Stimulated activated effector memory CD8-positive, alpha-beta T cell treated with anti-CD3 and anti-CD28 coated beads, Interleukin-12 subunit alpha, Interleukin-12 subunit beta, amount 100 ng/mL, for 72 hours (primary cell): ENCODE data around the gene GCNT4.
A peak's percentile ranks its signal among the peaks of the same experiment; 100 is the strongest.

ENCODE experiments used
- ATAC-seq: fragments of 150-1000 bp; cut with Tn5 transposase; 2 replicates; pipeline ENCODE4 v1.10.0; 2021
- DNase-seq, 2 donors: peaks; one replicate each; pipeline ENCODE4 v3.0.0; 2021 to 2022; ENCODE audit warnings: low spot score in 2 of 2
- H3K27ac Mint-ChIP-seq: one replicate; pipeline ENCODE4 v1.8.0; 2022; ENCODE audit warnings: mild to moderate bottlenecking, mixed read lengths
- H3K36me3 Mint-ChIP-seq: one replicate; pipeline ENCODE4 v1.8.0; 2022; ENCODE audit warnings: mild to moderate bottlenecking, mixed read lengths
- H3K4me1 Mint-ChIP-seq: one replicate; pipeline ENCODE4 v1.8.0; 2022; ENCODE audit warnings: mixed read lengths
- H3K4me3 Mint-ChIP-seq: one replicate; pipeline ENCODE4 v1.8.0; 2022; ENCODE audit warnings: mild to moderate bottlenecking, mixed read lengths
- H3K9me3 Mint-ChIP-seq: one replicate; pipeline ENCODE4 v1.8.0; 2022; ENCODE audit warnings: mixed read lengths

GCNT4 gene

GRCh38 chr5:75042522-75042921, 9.8 kb downstream of the GCNT4 start:
- H3K4me3 Mint-ChIP-seq: no peak overlapping the region
- DNase-seq (no peak), ATAC-seq (no peak)
- no peaks in the 10 kb centered on the region for H3K9me3 Mint-ChIP-seq
- peaks cover 19% of the 10 kb centered on the region for H3K36me3 Mint-ChIP-seq
- H3K27ac Mint-ChIP-seq: no peak overlapping the region
- peaks cover 11% of the 10 kb centered on the region for H3K4me1 Mint-ChIP-seq

GRCh38 chr5:75040973-75041372, 11.4 kb downstream of the GCNT4 start:
- no peak for DNase-seq
- Mint-ChIP-seq H3K36me3 (peaks cover 14% of the 10 kb centered on the region), H3K4me1 (peaks cover 17% of the 10 kb centered on the region), H3K9me3 (no peaks in the 10 kb centered on the region), H3K4me3 (no peak overlapping the region), H3K27ac (no peak overlapping the region)
- ATAC-seq: no peak

- H3K36me3 Mint-ChIP-seq: peaks cover 1% of the 10 kb centered on the region
- peaks cover 34% of the 10 kb centered on the region for H3K4me1 Mint-ChIP-seq
- H3K27ac Mint-ChIP-seq: no peak overlapping the region
- no peaks in the 10 kb centered on the region for H3K9me3 Mint-ChIP-seq
- ATAC-seq (peak; percentile 88), DNase-seq (no peak)
- H3K4me3 Mint-ChIP-seq: no peak overlapping the region
These were observed 15.3 kb downstream of the GCNT4 start for GRCh38 chr5:75037106-75037505.

GRCh38 chr5:75034137-75034739, 18.1 kb downstream of the GCNT4 start:
- DNase-seq: no peak
- Mint-ChIP-seq H3K36me3 (no peaks in the 10 kb centered on the region), H3K27ac (no peak overlapping the region), H3K4me1 (peaks cover 36% of the 10 kb centered on the region), H3K4me3 (no peak overlapping the region), H3K9me3 (no peaks in the 10 kb centered on the region)
- ATAC-seq: peak; percentile 77

GRCh38 chr5:75031366-75031765, 21.0 kb downstream of the GCNT4 start:
- Mint-ChIP-seq H3K4me1 (peaks cover 27% of the 10 kb centered on the region), H3K9me3 (no peaks in the 10 kb centered on the region), H3K27ac (no peak overlapping the region), H3K4me3 (no peak overlapping the region), H3K36me3 (peaks cover 6% of the 10 kb centered on the region)
- DNase-seq (no peak), ATAC-seq (no peak)

- H3K9me3 Mint-ChIP-seq: no peaks in the 10 kb centered on the region
- no peak overlapping the region for H3K27ac Mint-ChIP-seq
- H3K4me3 Mint-ChIP-seq: no peak overlapping the region
- H3K36me3 Mint-ChIP-seq: peaks cover 6% of the 10 kb centered on the region
- DNase-seq: no peak
- H3K4me1 Mint-ChIP-seq: peaks cover 25% of the 10 kb centered on the region
- no peak for ATAC-seq
These were observed 24.3 kb downstream of the GCNT4 start for GRCh38 chr5:75028090-75028489.

GRCh38 chr5:75023368-75024159, 28.8 kb downstream of the GCNT4 start:
- DNase-seq (peak in 1 of 2 donors; percentile 53), ATAC-seq (peak; percentile 99)
- peaks cover 6% of the 10 kb centered on the region for H3K36me3 Mint-ChIP-seq
- H3K9me3 Mint-ChIP-seq: no peaks in the 10 kb centered on the region
- peaks cover 17% of the 10 kb centered on the region for H3K4me1 Mint-ChIP-seq
- H3K4me3 Mint-ChIP-seq: no peak overlapping the region
- H3K27ac Mint-ChIP-seq: peak overlapping the region; percentile 3

GRCh38 chr5:75021800-75022199, 30.6 kb downstream of the GCNT4 start:
- peaks cover 4% of the 10 kb centered on the region for H3K36me3 Mint-ChIP-seq
- ATAC-seq (no peak), DNase-seq (no peak)
- H3K4me3 Mint-ChIP-seq: no peak overlapping the region
- H3K4me1 Mint-ChIP-seq: peaks cover 19% of the 10 kb centered on the region
- H3K27ac Mint-ChIP-seq: no peak overlapping the region
- no peaks in the 10 kb centered on the region for H3K9me3 Mint-ChIP-seq

GRCh38 chr5:75021219-75021618, 31.1 kb downstream of the GCNT4 start:
- H3K27ac Mint-ChIP-seq: no peak overlapping the region
- ATAC-seq: no peak

GRCh38 chr5:75020016-75020656, 32.2 kb downstream of the GCNT4 start:
- no peaks in the 10 kb centered on the region for H3K9me3 Mint-ChIP-seq
- no peak overlapping the region for H3K4me3 Mint-ChIP-seq
- no peak for DNase-seq
- H3K4me1 Mint-ChIP-seq: peaks cover 26% of the 10 kb centered on the region
- no peak overlapping the region for H3K27ac Mint-ChIP-seq
- no peak for ATAC-seq
- no peaks in the 10 kb centered on the region for H3K36me3 Mint-ChIP-seq

More at GRCh38 chr5:75021219-75021618, 31.1 kb downstream of the GCNT4 start:
- Mint-ChIP-seq H3K36me3 (no peaks in the 10 kb centered on the region), H3K9me3 (no peaks in the 10 kb centered on the region), H3K4me3 (no peak overlapping the region), H3K4me1 (peaks cover 19% of the 10 kb centered on the region)
- no peak for DNase-seq

GRCh38 chr5:75018805-75019587, 33.4 kb downstream of the GCNT4 start:
- H3K4me1 Mint-ChIP-seq: peaks cover 23% of the 10 kb centered on the region
- H3K27ac Mint-ChIP-seq: no peak overlapping the region
- ATAC-seq (no peak), DNase-seq (no peak)
- no peaks in the 10 kb centered on the region for H3K9me3 Mint-ChIP-seq
- H3K36me3 Mint-ChIP-seq: no peaks in the 10 kb centered on the region
- no peak overlapping the region for H3K4me3 Mint-ChIP-seq

- H3K4me1 Mint-ChIP-seq: peaks cover 14% of the 10 kb centered on the region
- H3K27ac Mint-ChIP-seq: no peak overlapping the region
- ATAC-seq (no peak), DNase-seq (no peak)
- H3K9me3 Mint-ChIP-seq: no peaks in the 10 kb centered on the region
- no peaks in the 10 kb centered on the region for H3K36me3 Mint-ChIP-seq
- H3K4me3 Mint-ChIP-seq: no peak overlapping the region
These were observed 34.4 kb downstream of the GCNT4 start for GRCh38 chr5:75017971-75018370.

- H3K4me1 Mint-ChIP-seq: peaks cover 14% of the 10 kb centered on the region
- H3K36me3 Mint-ChIP-seq: no peaks in the 10 kb centered on the region
- H3K27ac Mint-ChIP-seq: no peak overlapping the region
- no peak overlapping the region for H3K4me3 Mint-ChIP-seq
- DNase-seq (no peak), ATAC-seq (no peak)
- H3K9me3 Mint-ChIP-seq: no peaks in the 10 kb centered on the region
These were observed 35.5 kb downstream of the GCNT4 start for GRCh38 chr5:75016896-75017295.

GRCh38 chr5:75012748-75013147, 39.6 kb downstream of the GCNT4 start:
- Mint-ChIP-seq H3K27ac (no peak overlapping the region), H3K4me3 (no peak overlapping the region), H3K36me3 (no peaks in the 10 kb centered on the region), H3K4me1 (peaks cover 18% of the 10 kb centered on the region), H3K9me3 (no peaks in the 10 kb centered on the region)
- ATAC-seq (no peak), DNase-seq (no peak)

- Mint-ChIP-seq H3K27ac (no peak overlapping the region), H3K4me1 (peaks cover 18% of the 10 kb centered on the region), H3K36me3 (no peaks in the 10 kb centered on the region), H3K9me3 (peaks cover 1% of the 10 kb centered on the region), H3K4me3 (no peak overlapping the region)
- no peak for ATAC-seq
- DNase-seq: no peak
These were observed 41.5 kb downstream of the GCNT4 start for GRCh38 chr5:75010838-75011237.
